HG02943 (cell line): Measurements from ENCODE around the gene C12orf43.

Experiments used
- ATAC-seq: cut with Tn5 transposase; IDR thresholded peaks from one replicate; pipeline ENCODE4 v1.9.1; 2021; ENCODE audit warnings: mild to moderate bottlenecking, low read depth, moderate library complexity; ENCODE audit not compliant: unreplicated experiment

The C12orf43 gene

GRCh38 chr12:121033625-121034349 lies 17.5 kb upstream of the C12orf43 start:
- no peak for ATAC-seq

- ATAC-seq = no peak
Observed at GRCh38 chr12:121030576-121031212, 14.4 kb upstream of the C12orf43 start.

- no peak for ATAC-seq
Observed at GRCh38 chr12:121026274-121027045, 10.2 kb upstream of the C12orf43 start.

- no peak for ATAC-seq
Observed at GRCh38 chr12:121025442-121026226, 9.3 kb upstream of the C12orf43 start.

- no peak for ATAC-seq
Observed at GRCh38 chr12:121023799-121024198, 7.5 kb upstream of the C12orf43 start.

GRCh38 chr12:121022713-121023112 lies 6.4 kb upstream of the C12orf43 start:
- no peak for ATAC-seq

GRCh38 chr12:121021754-121022153 lies 5.5 kb upstream of the C12orf43 start:
- ATAC-seq = no peak

- ATAC-seq = no peak
Observed at GRCh38 chr12:121018860-121019617, 2.8 kb upstream of the C12orf43 start.

- ATAC-seq = no peak
Observed at GRCh38 chr12:121017966-121018491, 1.7 kb upstream of the C12orf43 start.

GRCh38 chr12:121013715-121014114 lies 2.6 kb downstream of the C12orf43 start:
- no peak for ATAC-seq

GRCh38 chr12:121011820-121012219 lies 4.5 kb downstream of the C12orf43 start:
- ATAC-seq = no peak

GRCh38 chr12:121010860-121011259 lies 5.4 kb downstream of the C12orf43 start:
- ATAC-seq = no peak

- no peak for ATAC-seq
Observed at GRCh38 chr12:121009741-121010140, 6.5 kb downstream of the C12orf43 start.

- ATAC-seq = no peak
Observed at GRCh38 chr12:121008347-121009098, 7.8 kb downstream of the C12orf43 start.

GRCh38 chr12:121005346-121005815 lies 10.9 kb downstream of the C12orf43 start:
- no peak for ATAC-seq

- no peak for ATAC-seq
Observed at GRCh38 chr12:121004253-121004815, 12.0 kb downstream of the C12orf43 start.

- no peak for ATAC-seq
Observed at GRCh38 chr12:121003650-121004049, 12.6 kb downstream of the C12orf43 start.

- no peak for ATAC-seq
Observed at GRCh38 chr12:121001841-121002483, 14.3 kb downstream of the C12orf43 start.
